HL-60 (cell line): ENCODE data around the gene TRMT61B.

ENCODE experiments used
- DNase-seq, 2 experiments: peaks; one replicate each; pipeline ENCODE4 v3.0.0-alpha.2; 2010 to 2020; ENCODE audit warnings: low read depth in 1 of 2, low spot score in 1 of 2
- H3K27ac ChIP-seq: fragments of 250-450 bp; sonication (Bioruptor Pico); replicated peaks from 2 replicates; pipeline ENCODE4 v1.5.1; 2020; ENCODE audit warnings: mild to moderate bottlenecking, moderate library complexity
- H3K27me3 ChIP-seq: fragments of 250-450 bp; sonication (Bioruptor Pico); 2 replicates; pipeline ENCODE4 v1.5.1; 2021; ENCODE audit warnings: mild to moderate bottlenecking, moderate library complexity; ENCODE audit not compliant: insufficient read depth, poor library complexity, severe bottlenecking
- H3K4me3 ChIP-seq: replicated peaks from 2 replicates; pipeline ENCODE4 v1.5.1; 2011; ENCODE audit warnings: mild to moderate bottlenecking, control low read depth, low read length; ENCODE audit not compliant: insufficient read depth
- GABPA ChIP-seq: IDR thresholded peaks from 2 replicates; pipeline ENCODE4 v1.6.1; 2012; ENCODE audit warnings: low read depth
- POLR2AphosphoS5 ChIP-seq: IDR thresholded peaks from 2 replicates; pipeline ENCODE4 v1.6.1; 2012; ENCODE audit warnings: low read depth
- SPI1 ChIP-seq: IDR thresholded peaks from 2 replicates; pipeline ENCODE4 v1.6.1; 2012; ENCODE audit warnings: low read depth, mild to moderate bottlenecking, borderline replicate concordance
- TF ChIP-seq, protein P1 (sequence below): IDR thresholded peaks from 2 replicates; pipeline ENCODE4 v1.6.1; 2012; ENCODE audit warnings: low read depth; ENCODE audit not compliant: insufficient replicate concordance
- TF ChIP-seq, protein P2 (sequence below): IDR thresholded peaks from one replicate; pipeline ENCODE4 v1.5.1; 2011; ENCODE audit warnings: low read length, control low read depth, inconsistent platforms; ENCODE audit not compliant: insufficient read depth

TRMT61B gene

DNA sequence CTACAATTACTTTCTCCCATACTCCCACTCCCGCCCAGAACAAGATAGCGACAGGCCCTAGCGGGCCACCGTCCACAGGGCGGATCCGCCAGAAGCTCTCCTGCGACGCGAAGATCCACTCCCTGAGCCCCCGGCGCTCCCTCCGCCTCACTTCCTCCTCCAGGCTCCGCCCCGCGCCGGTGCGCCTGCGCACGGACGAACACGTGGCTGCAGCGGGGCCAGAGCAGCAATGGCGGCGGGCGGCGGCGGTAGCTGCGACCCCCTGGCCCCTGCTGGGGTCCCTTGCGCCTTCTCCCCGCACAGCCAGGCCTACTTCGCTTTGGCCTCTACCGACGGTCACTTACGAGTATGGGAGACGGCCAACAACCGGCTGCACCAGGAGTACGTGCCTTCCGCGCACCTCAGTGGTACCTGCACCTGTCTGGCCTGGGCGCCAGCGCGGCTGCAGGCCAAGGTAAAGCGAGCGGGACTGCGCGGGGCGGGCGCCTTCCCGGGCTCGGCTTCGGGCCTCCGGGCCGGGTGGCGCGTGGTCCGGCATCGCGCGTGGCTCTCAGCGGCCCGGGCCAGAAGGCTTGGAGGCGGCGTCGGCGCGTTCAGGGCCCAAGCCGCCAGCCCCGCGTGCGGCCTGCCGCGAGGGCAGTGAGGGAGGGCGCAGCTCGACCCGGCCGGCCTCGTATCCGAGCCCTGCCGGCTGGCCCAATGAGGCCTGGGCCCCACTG lies 24.5 kb upstream of the TRMT61B start, which contains the start of gene WDR43:
WDR43 (plus strand) TSS at position 198 of the 719 bp plus-strand sequence; CDS start at position 230, 32 bp downstream.
- peak within 1 kb of the TSS; percentile 95 for H3K27ac ChIP-seq
- TF ChIP-seq, protein P1, sequence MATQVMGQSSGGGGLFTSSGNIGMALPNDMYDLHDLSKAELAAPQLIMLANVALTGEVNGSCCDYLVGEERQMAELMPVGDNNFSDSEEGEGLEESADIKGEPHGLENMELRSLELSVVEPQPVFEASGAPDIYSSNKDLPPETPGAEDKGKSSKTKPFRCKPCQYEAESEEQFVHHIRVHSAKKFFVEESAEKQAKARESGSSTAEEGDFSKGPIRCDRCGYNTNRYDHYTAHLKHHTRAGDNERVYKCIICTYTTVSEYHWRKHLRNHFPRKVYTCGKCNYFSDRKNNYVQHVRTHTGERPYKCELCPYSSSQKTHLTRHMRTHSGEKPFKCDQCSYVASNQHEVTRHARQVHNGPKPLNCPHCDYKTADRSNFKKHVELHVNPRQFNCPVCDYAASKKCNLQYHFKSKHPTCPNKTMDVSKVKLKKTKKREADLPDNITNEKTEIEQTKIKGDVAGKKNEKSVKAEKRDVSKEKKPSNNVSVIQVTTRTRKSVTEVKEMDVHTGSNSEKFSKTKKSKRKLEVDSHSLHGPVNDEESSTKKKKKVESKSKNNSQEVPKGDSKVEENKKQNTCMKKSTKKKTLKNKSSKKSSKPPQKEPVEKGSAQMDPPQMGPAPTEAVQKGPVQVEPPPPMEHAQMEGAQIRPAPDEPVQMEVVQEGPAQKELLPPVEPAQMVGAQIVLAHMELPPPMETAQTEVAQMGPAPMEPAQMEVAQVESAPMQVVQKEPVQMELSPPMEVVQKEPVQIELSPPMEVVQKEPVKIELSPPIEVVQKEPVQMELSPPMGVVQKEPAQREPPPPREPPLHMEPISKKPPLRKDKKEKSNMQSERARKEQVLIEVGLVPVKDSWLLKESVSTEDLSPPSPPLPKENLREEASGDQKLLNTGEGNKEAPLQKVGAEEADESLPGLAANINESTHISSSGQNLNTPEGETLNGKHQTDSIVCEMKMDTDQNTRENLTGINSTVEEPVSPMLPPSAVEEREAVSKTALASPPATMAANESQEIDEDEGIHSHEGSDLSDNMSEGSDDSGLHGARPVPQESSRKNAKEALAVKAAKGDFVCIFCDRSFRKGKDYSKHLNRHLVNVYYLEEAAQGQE: peak; percentile 74
- TF ChIP-seq, protein P2, sequence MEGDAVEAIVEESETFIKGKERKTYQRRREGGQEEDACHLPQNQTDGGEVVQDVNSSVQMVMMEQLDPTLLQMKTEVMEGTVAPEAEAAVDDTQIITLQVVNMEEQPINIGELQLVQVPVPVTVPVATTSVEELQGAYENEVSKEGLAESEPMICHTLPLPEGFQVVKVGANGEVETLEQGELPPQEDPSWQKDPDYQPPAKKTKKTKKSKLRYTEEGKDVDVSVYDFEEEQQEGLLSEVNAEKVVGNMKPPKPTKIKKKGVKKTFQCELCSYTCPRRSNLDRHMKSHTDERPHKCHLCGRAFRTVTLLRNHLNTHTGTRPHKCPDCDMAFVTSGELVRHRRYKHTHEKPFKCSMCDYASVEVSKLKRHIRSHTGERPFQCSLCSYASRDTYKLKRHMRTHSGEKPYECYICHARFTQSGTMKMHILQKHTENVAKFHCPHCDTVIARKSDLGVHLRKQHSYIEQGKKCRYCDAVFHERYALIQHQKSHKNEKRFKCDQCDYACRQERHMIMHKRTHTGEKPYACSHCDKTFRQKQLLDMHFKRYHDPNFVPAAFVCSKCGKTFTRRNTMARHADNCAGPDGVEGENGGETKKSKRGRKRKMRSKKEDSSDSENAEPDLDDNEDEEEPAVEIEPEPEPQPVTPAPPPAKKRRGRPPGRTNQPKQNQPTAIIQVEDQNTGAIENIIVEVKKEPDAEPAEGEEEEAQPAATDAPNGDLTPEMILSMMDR: no peak
- TF ChIP-seq GABPA: 0 out of 2 replicates have a peak, but pooled peaks have one; percentile 36
- TF ChIP-seq SPI1: peak; percentile 92
- peak; percentile 94 for TF ChIP-seq POLR2AphosphoS5
- DNase-seq: peak; percentile 97 to 99
- peak within 1 kb of the TSS; percentile 78 for H3K4me3 ChIP-seq
- H3K27me3 ChIP-seq: no peaks in the 10 kb centered on the region

DNA sequence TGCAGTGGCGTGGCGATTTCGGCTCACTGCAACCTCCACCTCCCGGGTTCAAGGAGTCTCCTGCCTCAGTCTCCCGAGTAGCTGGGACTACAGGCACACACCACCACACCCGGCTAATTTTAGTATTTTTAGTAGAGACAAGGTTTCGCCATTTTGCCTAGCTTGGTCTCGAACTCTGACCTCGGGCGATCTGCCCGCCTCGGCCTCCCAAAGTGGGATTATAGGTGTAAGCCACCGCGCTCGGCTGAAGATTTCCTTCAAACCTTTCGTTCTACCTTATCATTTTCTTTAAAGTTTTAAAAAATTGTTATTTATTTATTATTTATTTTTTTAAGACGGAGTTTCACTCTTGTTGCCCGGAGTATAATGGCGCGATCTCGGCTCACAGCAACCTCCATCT lies 23.4 kb upstream of the TRMT61B start:
- TF ChIP-seq POLR2AphosphoS5 (no peak), SPI1 (no peak), GABPA (no peak)
- TF ChIP-seq, protein P2: no peak
- TF ChIP-seq, protein P1: no peak
- no peak overlapping the region for H3K4me3 ChIP-seq

DNA sequence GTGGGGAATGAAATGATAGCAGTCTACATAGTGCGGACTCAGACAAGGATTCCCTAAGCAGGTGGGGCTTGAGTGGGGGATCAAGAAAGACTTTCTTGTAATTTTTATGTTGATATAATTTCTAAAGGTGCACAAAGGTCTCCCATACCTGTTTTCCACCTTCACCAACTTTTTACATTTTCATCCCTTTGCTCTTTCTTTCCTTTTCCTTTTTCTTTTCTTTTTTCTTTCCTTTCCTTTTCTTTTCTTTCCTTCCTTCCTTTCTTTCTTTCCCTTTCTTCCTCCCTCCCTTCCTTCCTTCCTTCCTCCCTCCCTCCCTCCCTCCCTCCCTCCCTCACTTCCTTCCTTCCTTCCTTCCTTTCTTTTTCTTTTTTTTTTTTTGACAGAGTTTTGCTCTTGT lies 10.1 kb upstream of the TRMT61B start:
- no peaks in the 10 kb centered on the region for H3K27me3 ChIP-seq
- DNase-seq: no peak
- TF ChIP-seq, protein P1: no peak
- TF ChIP-seq SPI1 (no peak), GABPA (no peak), POLR2AphosphoS5 (no peak)
- TF ChIP-seq, protein P2: no peak
- H3K27ac ChIP-seq: no peak overlapping the region
- H3K4me3 ChIP-seq: no peak overlapping the region

More for the DNA sequence above, 23.4 kb upstream of the TRMT61B start:
- no peak overlapping the region for H3K27ac ChIP-seq
- DNase-seq: no peak
- no peaks in the 10 kb centered on the region for H3K27me3 ChIP-seq
